ENCODE results near the gene QPCT. TPM values are rescaled to one million over a fixed set of nuclear protein-coding genes. Genes with fewer than 3 reads are reported as not detected.

QPCT gene
- total and polyA plus RNA-seq, 11 donors = 1.3 to 7.2 (median 2.8) TPM

DNA sequence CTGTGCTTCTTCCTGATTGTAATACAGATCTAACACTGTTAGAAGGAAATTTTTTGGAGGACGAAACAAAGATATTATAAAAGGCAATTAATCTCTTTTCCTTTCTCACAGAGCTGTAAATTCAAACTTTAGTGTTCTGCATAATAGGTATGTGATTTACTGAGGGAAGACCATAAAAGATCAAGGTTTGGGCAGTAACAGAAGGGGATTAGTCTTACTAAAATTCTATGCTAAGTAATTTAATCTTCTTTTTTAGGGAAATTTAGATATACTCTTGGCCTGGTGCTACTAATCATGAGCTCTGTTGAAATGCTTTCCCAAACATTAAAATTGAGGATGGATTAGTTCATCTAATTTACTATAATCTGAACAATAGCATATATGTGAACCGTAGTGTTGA, 8.8 kb upstream of the QPCT start:
- no peaks in the 10 kb centered on the region for H3K4me1 ChIP-seq
- no peak overlapping the region for H3K4me3 ChIP-seq
- WGBS, 4 donors = 89 to 96% (median 93%) methylated on average over 2 of the region's 2 CpGs
- no peak for TF ChIP-seq POLR2A (IDR thresholded peaks at IDR 0.05)
- TF ChIP-seq, protein P1, sequence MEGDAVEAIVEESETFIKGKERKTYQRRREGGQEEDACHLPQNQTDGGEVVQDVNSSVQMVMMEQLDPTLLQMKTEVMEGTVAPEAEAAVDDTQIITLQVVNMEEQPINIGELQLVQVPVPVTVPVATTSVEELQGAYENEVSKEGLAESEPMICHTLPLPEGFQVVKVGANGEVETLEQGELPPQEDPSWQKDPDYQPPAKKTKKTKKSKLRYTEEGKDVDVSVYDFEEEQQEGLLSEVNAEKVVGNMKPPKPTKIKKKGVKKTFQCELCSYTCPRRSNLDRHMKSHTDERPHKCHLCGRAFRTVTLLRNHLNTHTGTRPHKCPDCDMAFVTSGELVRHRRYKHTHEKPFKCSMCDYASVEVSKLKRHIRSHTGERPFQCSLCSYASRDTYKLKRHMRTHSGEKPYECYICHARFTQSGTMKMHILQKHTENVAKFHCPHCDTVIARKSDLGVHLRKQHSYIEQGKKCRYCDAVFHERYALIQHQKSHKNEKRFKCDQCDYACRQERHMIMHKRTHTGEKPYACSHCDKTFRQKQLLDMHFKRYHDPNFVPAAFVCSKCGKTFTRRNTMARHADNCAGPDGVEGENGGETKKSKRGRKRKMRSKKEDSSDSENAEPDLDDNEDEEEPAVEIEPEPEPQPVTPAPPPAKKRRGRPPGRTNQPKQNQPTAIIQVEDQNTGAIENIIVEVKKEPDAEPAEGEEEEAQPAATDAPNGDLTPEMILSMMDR (IDR thresholded peaks at IDR 0.05) = no peak
- H3K36me3 ChIP-seq = no peaks in the 10 kb centered on the region
- ATAC-seq (no peak), DNase-seq (no peak)
- H3K9me3 ChIP-seq = no peaks in the 10 kb centered on the region
- intact Hi-C loops (cut with DNase I) = no loop called here
- no peak overlapping the region for H3K27ac ChIP-seq
- H3K27me3 ChIP-seq = no peaks in the 10 kb centered on the region

DNA sequence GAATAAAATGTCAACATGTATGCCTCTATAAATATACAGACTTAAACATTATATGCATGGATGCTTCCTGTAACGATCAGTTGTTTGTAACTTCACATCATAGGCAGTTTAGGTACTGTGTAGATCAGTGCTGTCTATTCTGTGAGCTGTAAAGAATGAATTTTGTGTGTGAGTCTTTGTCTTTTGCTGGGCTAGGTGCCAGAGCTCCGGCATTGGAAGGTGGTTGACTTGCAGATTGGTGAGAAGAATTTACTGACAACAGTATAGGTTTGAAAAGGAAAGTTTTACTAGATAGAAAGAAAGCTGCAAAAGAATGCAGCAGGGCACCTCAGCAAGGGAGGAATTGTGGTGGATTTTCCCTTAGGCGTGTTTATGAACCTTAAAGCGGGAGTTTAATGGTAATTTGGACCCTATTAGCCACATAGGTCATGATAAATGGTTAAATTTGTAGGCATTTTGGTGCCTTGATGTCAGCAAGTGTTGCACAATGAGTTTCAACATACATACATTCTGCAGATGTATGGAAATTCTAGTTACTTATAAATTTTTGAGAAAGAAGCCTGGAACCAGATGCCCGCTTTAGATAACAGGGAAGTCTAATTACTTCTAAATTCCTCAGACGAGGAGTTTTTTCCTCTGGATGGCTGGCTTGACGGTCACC, 6.7 kb upstream of the QPCT start:
- no peak for ATAC-seq
- intact Hi-C loops (cut with DNase I) = no loop called here
- TF ChIP-seq POLR2A (IDR thresholded peaks at IDR 0.05) = no peak
- no peaks in the 10 kb centered on the region for H3K36me3 ChIP-seq
- no peaks in the 10 kb centered on the region for H3K27me3 ChIP-seq
- no peak overlapping the region for H3K4me3 ChIP-seq
- DNase-seq = no peak
- no peak overlapping the region for H3K27ac ChIP-seq
- no peaks in the 10 kb centered on the region for H3K9me3 ChIP-seq
- WGBS, 4 donors = 83 to 85% (median 84%) methylated on average over 7 of the region's 7 CpGs
- peaks cover 0 to 6% (median 2%) of the 10 kb centered on the region in 12 donors for H3K4me1 ChIP-seq

DNA sequence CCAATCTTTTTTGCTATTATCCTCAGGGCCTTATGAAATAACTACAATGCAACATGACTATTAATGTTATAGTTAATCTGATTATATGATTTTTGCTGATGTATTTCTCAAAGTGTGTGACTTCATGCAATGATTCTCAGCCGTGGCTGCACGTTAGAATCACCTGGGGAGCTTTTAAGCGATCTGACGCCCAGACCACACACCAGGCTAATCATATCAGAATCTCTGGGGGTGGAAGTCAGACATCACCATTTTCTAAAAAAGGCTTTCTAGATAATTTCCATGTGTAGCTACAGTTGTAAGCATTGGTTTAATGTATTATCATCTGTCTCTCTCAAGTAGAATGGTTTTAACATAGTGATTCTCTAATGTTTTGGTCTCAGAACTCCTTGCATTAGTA, 5.5 kb upstream of the QPCT start:
- no peak for ATAC-seq

DNA sequence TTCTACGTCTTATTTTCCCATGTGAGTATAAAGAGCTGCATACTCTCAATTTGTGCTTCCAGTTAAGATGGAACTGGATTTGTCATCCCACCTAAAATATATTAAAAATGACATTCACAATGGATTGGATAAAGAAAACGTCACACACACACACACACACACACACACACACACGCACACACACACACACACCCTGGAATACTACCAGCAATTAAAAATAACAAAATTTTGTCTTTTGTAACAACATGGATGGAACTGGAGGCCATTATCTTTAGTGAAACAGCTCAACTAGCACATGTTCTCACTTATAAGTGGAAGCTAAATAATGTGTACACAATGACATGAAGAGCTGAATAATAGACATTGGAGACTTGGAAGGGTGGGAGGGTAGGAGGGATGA, 3.8 kb upstream of the QPCT start:
- Histone ChIP-seq H3K4me1 (peaks cover 0 to 29% (median 19%) of the 10 kb centered on the region in 12 donors), H3K27me3 (no peaks in the 10 kb centered on the region), H3K27ac (no peak overlapping the region), H3K9me3 (no peaks in the 10 kb centered on the region), H3K4me3 (no peak overlapping the region), H3K36me3 (no peaks in the 10 kb centered on the region)
- TF ChIP-seq, protein P1 (IDR thresholded peaks at IDR 0.05) = no peak
- no peak for TF ChIP-seq POLR2A (IDR thresholded peaks at IDR 0.05)
- no peak for DNase-seq
- ATAC-seq = no peak
- 82 to 89% (median 86%) methylated on average over 3 of the region's 3 CpGs for WGBS, 4 donors
- intact Hi-C loops (cut with DNase I) = no loop called here

More for the DNA sequence above, 5.5 kb upstream of the QPCT start:
- Histone ChIP-seq H3K4me3 (no peak overlapping the region), H3K27ac (no peak overlapping the region), H3K9me3 (no peaks in the 10 kb centered on the region), H3K27me3 (no peaks in the 10 kb centered on the region), H3K4me1 (peaks cover 0 to 17% (median 12%) of the 10 kb centered on the region in 12 donors), H3K36me3 (no peaks in the 10 kb centered on the region)
- TF ChIP-seq, protein P1 (IDR thresholded peaks at IDR 0.05) = no peak
- TF ChIP-seq POLR2A (IDR thresholded peaks at IDR 0.05) = no peak
- WGBS, 4 donors = 86 to 89% (median 88%) methylated on average over 4 of the region's 4 CpGs
- intact Hi-C loops (cut with DNase I) = no loop called here
- DNase-seq = no peak

Data from heart left ventricle (tissue), 16 donors.